NCI-H2196 treated with DMSO at 0.1 percent for 48 hours (cell line): ENCODE measurements around the gene INF2.
A peak's percentile ranks its signal among the peaks of the same experiment; 100 is the strongest.

Experiments
- DNase-seq: peaks from one replicate; lab custom pipeline; 2025; ENCODE audit not compliant: unreplicated experiment; lab: John Stamatoyannopoulos, UW

INF2 gene

DNA sequence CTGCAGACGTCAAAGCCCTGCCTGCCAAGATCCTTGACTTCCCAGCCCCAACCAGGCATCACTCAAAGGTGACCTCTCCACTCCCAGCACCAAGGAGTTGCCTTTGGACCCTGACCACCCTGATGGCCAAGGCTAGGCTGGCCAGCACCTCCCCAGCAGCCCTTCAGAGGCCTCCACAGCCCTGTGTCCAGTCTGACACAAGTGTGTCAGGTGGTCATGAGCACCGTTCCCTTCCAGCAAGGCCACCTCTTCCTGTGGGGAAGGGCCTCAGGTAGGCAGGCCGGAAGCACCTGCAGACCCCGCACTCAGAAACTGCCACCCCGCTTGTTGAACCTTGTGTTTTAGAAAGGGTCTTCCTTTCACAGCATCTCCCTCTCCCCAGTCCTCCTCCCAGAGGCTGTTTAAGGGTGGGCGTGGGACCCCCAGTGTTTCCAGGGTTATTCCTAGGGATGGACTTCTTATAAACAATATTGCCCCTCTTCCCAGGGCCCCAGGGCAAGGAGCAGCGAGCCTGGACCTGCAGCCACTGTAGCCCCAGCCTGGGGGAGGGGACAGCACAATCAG lies 13.2 kb upstream of the INF2 start:
- no peak for DNase-seq

DNA sequence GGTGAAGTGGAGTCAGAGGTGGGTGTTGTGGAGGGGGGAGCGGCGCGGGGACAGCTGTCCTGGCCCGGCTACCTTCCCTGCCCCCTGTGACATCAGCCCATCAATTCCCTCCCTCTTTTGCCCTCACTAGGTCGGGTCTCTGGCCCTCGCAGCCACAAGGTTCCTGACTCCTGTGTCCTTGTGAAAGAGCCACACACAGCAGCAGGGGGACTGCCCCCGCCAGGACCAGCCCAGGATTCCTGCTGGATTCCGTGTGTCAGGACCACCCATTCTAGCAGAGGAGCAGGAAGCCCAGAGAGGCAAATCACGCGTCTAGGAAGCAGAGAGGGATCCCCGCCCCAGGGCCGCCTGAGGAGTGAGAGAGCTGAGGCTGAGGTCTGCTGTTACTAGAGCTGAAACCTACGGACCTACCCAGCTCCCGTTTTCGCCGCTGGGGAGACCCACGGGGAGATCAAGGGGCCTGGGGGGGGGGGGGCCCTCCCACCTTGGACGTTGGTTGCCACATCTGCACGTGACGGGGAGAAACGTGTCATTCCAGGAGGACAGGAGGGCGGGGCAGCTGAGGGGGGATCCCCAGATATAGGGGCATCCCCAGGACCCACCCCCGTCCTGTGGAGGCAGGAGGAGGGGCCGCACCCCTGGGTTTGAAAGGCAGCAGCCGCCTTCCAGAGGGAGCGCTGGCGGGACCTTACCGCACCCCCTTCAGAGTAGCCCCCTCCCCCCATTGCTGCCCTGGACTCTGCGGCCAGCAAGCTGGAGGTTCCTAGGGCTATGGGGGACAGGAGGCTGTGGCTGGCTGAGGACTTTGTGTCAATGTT lies 12.5 kb upstream of the INF2 start:
- no peak for DNase-seq

DNA sequence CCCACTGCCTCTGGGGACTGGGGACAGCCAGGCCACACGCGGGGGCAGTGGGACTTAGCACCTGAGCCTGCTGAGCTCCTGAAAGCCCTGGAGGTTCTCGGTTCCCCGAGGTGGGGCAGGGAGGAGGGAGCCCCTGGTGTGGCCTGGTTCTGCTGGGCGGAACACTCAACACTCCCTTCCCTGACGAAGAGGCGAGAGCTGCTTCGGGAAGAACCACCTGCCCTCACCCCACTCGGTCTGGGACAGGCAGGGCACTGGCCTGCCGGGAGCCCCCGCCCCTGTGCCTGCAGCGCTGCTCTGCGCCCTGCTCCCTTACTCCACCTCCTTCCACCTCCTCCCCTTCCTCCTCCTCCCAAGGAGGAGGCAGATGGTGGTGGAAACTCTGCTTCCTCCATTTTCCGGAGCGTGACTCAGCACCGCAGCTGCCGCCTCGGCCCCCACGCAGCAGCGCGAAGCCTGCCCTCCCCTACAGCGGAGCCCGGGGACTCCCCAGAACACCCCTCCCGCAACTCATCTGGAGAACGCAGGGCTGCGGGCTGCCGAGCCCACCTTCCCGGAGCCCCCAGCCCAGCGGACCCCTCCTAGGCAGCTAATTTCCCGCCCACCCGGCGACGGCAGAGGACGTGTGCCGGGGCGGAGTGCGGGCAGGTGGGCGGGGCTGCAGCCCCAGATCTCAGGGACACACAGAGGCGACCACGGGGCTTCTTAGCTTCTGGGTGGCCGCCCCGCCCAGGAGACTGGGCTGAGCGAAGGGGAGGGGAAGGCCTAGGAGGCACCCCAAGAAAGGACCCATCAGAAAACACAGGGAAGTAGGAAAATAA lies 11.7 kb upstream of the INF2 start:
- DNase-seq, result no peak

DNA sequence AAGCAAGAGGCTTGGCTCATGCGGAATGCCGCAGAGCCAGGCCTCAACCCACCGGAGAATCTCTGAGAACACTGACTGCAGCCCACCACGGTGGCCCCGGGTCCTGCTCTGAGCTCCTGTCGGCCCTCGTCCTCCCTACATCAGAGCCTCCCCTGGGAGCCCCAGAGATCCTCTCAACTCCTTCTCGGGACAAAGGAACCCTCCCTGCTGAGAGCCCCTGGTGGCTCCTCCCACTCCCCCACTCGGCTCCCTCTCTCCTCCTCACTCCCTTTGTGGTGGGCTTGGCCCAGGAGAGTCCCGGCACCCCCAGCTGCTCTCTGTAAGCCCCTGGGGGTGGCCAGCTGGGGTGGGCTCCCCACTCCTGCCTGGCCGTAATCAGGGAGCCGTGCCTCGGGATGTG lies 11.1 kb upstream of the INF2 start:
- no peak for DNase-seq

DNA sequence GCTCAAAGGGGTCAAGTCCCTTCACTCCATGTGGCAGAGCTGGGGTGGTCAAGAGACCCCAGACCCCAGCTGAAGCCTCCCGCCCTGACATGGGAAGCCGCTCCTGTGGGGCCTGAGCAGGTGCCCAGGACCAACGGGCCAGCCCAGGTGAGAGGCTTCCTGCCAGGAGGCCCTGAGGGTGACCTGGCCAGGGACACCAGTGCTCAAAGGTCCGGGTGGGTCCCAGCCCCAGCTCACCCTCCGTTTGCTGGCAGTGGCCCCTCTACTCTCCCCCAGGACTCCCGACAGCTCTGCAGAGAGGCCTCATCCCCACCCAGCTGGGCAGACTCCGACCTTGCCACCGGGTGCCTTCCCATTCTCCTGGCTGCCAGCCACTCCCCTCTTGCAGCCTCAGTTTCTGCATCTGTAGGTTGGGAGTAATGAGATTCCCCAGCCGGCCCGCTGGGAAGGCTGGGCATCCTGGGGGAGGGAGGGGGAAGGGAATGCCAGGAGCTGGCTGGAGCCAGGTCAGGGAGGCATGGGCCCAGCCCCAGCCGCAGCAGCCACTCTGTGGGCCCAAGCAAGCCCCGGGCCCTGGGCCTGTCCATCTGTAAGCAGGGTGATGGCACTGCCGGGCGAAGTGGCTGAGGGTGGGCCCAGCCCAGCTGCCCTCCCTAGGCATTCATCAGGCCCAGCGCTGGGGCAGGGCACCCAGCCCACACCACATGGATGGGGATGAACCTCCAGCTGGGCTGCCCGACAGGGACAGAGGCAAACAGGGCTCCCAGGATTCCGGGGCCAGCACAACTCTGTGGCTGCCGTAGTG lies 10.3 kb upstream of the INF2 start:
- no peak for DNase-seq

DNA sequence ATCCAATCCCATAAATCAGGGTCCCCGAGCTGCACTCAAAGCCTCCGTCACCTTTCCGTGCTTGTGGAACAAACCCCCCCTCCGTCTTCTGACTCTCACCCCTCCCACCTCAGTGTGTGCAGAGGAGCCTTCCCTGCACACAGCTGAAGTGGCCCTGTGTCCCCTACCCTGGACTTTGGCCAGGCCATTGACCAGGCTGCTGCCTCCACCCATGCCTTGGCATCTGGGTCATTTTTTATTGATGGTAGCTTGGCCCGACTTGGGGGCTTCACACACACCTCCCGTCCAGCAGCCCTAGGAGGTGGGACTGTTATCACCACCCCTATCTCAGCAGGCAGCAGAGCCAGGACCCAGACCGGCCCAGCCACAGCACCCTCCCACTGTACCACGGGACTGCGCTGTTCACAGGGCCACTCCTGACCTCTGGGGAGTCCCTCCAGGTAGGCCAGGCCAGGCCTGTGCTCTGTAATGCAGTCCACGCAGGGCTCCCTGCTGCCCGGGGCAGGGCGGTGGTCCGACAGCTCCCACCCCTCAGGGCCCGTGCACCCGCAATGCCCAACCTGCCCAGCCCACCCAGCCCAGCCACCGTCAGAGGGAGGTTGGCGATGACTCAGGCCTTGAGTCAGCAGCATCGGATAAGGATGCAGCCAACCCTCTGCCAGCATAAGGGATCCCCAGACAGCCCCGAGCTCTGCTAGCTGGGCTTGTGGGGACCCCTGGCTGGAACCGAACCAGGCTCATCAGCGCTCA lies 9.2 kb upstream of the INF2 start:
- no peak for DNase-seq

DNA sequence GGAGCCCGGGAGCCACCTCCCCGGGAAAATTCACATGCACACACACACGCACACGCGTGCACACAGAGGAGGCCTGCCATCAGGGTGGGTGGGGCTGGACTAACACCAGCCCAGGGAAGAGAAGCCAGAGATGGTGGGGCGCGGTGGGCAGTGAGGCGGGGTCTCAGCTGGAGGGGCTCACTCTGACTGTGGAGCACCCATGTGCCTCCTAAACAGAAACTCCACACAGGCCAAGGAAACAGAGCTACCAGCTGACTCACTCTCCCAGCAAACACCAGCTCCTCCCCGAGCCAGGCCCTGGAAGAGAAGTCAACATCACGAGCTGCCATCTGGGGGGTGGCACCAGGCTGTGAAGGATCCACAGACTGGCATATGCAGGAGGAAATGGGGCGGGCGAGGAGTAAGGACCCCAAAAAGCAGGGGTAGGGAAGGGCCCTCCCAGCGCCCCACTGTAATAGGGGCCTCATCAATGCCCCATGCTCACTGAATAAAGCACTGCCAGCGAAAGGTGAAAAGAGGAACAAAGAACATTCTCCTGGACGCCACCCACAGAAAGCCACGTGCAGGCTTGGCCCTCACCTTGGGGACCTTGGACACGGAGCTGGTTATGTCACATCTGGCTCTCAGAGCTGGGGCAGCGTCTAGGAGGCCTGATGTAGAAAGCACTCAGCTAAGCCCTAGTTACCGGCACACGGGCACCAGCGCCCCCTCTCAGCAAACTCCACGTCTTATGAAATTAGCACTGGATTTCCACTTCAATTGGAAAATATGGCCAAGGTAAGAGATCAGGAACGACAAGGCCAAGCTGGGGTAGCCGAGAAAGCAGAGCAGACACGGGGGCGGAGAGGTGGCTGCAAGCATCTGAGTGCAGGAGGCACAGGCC lies 8.4 kb upstream of the INF2 start:
- DNase-seq, result no peak

DNA sequence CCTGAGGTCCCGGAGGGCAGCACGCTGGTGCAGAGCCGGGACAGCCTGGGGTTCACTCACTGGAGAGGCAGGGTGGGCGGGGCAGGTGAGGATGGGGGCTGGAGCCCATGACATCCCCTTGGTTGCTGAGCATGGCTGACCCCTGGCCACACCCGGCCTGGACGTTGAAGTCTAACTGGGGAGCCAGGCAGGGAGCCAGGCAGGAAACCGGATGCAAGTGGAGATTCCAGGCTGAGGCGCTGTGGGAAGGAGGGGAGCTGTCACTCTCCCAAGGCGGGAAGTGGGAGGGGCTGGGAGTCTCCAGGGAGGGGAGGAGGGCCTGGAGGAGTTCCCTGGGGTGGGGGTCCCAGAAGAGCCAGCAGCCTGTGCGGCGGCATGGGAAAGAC lies 7.7 kb upstream of the INF2 start:
- no peak for DNase-seq

DNA sequence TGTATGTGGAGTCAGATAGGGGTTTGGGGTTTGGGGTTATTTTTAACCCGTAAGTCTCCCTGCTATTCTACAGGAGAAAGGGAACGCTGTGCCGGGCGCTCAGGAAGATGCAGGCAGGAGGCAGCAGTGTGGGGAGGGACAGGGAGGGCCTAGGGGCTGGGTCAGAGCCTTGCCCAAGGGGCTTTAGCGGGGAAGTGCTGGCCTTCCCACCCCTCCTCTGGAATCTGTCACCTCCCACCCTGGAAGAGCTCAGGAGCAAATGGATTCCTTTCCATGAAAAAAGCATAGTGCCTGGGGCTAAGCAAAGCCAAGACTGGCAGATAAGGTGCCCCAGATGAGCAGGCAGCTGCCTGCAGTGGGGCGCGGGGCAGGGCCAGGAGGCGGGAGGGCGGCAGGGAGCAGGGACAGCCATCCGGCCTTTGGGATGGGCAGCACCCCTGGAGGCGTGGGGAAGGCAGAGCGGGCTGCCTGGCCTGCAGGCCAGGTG lies 7.3 kb upstream of the INF2 start:
- no peak for DNase-seq

DNA sequence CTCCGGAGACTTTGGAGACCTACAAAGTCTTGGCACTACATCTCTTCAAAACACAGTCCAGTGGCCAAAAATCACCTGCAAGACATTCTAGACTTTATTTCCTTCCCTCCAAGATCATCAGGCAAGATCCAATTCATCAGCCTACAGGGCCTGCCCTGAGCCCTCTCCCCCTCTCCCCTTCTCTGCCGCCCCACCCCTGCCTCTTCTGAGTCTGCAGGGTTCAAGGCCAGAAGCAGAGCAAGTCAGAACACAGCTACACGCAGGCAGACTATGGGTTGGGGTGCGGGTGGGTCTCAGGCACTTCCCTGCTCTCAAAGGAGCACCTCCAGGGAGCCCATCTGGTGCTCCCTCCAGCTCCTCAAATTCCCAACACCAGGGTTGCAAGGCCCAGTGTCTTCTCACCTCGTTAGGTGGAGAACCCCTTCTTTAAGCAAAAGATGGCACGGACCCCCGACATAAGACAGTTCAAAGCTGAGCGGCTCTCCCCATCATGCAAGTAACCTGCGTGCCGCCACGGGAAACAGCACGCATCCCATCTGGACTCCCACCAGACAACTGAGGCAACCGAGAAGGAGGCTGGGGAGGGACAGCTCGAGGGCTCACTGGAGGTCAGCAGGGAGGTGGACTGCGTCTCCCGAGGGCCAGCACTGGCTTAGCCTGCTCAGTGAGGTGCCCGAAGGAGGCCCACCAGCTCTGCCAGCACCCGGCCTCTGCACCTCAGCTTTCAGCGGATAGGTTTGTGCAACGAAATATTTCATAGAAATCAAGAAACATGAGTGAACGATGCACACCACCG lies 5.6 kb upstream of the INF2 start:
- DNase-seq, result no peak

DNA sequence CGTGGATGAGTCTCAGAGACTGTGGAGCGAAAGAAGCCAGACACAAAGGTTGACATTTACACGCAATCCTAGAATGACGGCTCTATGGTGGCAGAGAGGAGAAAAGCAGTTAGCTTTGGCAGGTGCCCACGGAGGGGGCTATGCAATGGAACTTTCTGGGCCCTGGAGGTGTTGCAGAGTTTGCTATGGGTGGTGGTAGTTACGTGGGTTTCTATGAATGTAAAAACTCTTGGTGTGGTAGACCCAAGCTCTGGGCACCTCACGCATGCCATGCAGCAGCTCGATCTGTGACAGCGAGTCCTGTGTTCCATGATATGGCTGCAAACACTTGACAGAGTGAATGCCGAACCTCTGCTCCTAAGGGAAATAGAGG lies 5.0 kb upstream of the INF2 start:
- no peak for DNase-seq

DNA sequence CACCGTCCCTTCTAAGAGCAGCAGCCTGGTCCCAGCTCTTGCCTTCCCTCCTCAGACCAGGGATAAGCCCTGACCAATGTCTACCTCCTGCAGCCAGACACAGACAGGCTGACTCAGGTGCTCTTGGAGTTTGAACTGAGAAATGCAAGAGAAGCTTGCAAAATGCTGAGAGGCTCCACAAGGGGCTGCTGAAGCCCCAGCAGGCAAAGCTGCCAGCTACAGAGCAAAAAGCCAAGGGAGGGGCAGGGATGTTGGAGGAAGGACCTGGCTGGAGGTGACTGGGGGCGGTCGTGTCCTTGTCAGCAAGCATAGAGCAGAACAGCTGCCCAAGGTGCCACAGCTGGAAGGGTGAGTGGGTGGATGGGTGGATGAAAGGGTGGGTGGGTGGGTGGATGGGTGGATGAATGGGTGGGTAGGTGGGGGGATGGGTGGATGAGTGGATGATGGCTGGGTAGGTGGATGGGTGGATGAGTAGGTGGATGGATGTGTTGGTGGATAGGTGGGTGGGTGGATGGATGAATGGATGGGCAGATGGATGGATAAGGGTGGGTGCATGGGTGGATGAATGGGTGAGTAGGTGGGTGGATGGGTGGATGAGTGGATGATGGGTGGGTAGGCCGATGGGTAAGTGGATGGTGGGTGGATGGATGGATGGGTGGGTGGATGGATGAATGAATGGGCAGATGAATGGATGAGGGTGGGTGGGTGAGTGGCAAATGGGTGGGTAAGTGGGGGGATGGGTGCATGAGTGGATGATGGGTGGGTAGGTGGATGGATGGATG lies 4.0 kb upstream of the INF2 start:
- no peak for DNase-seq

DNA sequence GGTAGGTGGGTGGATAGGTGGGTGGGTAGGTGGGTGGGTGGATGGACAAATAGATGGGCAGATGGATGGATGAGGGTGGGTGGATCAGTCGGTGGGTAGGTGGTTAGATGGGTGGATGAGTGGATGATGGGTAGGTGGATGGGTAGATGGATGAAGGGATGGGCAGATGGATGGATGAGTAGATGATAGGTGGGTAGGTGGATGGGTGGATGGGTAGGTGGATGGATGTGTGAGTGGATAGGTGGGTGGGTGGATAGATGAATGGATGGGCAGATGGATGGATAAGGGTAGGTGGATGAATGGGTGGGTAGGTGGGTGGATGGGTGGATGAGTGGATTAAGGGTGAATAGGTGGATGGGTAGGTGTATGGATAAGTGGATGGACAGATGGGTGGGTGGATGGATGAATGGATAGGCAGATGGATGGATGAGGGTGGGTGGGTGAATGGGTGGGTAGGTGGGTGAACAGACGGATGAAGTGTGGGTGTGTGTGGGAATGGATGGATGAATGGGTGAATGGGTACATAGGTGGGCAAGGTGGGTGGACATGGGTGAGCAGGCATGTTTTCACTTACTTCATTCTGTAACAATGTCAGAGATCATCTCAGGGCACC lies 3.3 kb upstream of the INF2 start:
- no peak for DNase-seq

DNA sequence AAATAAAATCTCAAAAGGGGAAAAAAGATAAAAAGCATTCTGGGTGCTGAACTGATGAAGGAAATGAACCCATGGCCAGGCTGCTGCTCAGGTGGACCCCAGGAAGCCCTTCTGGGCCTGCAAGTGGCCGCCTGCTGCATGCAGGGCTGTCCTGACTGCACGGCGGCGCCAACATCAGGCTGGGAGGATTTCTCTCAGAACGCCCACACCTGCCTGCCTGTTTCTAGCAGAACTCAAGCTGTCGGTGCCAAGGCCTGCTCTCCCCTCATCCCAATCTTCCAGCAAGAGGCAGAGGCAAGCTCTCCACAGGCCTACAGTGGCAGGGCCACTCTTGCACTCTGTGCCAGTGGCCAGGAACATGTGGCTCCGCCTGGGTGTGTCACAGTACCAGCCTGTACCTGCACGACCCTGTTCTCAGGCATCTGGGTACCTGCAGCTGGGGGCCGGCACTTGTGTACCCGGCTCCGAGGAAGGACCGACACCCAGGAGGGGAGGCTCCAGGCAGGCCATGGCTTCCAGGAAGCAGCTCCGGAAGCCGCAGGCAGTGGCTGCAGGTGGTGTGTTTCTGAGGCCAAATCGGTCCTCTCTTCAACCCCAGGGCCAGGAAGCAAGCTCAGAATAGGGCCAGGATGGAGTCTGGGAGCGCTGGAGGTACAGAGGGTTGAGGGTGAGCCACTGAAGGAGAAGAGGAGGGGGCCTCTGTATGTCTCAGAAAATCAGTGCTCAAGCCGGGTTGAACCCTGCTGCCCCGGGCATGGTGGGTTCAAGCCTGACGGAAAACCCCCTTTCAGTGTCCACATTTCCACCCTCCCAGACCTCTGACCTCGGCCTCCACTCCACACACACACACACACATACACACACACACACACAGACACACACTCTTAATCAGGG lies 2.5 kb upstream of the INF2 start:
- DNase-seq, result no peak

DNA sequence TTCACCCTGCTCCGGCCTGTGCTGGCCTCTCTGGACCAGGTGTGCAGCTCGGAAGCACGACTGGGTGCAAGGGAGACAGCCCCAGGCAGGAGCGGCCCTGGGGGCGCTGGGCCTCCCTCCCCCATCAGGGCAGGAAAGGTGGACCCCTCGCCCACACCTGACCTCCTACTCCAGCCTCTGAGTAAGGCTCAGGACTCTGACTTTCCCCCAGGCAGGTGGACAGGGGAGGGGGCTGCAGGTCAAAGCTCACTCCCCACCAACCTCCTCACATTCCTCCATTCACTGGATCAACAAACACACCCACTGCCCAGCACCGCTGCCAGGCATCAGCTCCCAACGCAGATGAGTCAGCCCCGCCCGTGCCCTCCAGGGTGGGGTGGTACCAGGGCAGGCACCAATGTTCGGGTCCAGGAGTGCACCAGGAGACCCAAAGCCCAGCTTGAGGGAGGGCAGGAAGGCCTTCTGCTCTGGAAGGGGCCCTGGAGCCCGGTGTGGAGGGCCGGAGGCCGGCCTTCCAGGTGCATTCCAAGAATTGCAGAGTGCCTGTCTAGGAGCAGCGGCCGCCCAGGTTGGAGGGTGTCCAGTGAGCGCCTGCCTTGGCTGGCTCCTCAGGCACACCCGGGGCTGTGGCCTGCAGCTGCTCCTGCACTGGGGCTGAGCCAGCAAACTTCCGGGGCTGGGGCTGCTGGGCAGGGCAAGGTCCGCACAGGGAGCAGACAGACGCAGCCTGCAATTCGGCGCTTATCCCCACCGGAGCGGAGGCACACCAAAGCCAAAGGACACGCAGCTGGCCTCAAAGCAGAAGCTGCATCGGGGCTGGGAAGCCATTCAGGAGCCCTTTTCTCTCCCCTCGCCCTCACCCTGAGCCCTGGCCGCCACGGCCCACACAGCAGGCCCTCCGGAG lies 1.6 kb upstream of the INF2 start:
- DNase-seq, result peak; percentile 47
